H1 (cell line): ENCODE measurements around the gene NSUN7. TPM values are rescaled to one million over a fixed set of nuclear protein-coding genes. Genes with fewer than 3 reads are reported as not detected.

Source experiments
- CTCF ChIA-PET: fragments of 300-600 bp; sonication (Branson Sonifier 250); formaldehyde crosslinking; loops from one replicate; lab custom pipeline; 2021; ENCODE audit not compliant: partially characterized antibody; lab: Charles Lee
- POLR2A ChIA-PET: fragments of 300-600 bp; sonication (Branson Sonifier 250); formaldehyde crosslinking; loops from one replicate; lab custom pipeline; 2021; ENCODE audit warnings: inconsistent platforms; ENCODE audit not compliant: partially characterized antibody; lab: Charles Lee
- DNase-seq, 2 experiments: peaks; one replicate each; pipeline versions ENCODE4 v3.0.0 to v3.0.0-alpha.2; 2010 to 2022; ENCODE audit warnings: low spot score in 2 of 2, low read depth in 1 of 2, mixed read lengths in 1 of 2
- FAIRE-seq: peaks from 2 replicates; lab custom pipeline; 2011; peaks lifted over from hg19 to GRCh38; lab: Jason Lieb, UNC
- H2AFZ ChIP-seq: 2 replicates; pipeline ENCODE4 v1.8.1; 2012; ENCODE audit warnings: low read length, inconsistent platforms
- H2AK5ac ChIP-seq: 2 replicates; pipeline ENCODE4 v1.6.1; 2013; ENCODE audit warnings: low read depth, low read length
- H2BK120ac ChIP-seq: replicated peaks from 2 replicates; pipeline ENCODE3; 2013; ENCODE audit warnings: low read depth, low read length, inconsistent platforms
- H2BK12ac ChIP-seq: 2 replicates; pipeline ENCODE4 v1.6.1; 2013; ENCODE audit warnings: low read depth, low read length
- H2BK15ac ChIP-seq: 2 replicates; pipeline ENCODE4 v1.6.1; 2013; ENCODE audit warnings: low read length
- H2BK20ac ChIP-seq: 2 replicates; pipeline ENCODE4 v1.6.1; 2013; ENCODE audit warnings: low read length
- H2BK5ac ChIP-seq: 2 replicates; pipeline ENCODE4 v1.6.1; 2013; ENCODE audit warnings: low read depth, low read length
- H3K14ac ChIP-seq: 2 replicates; pipeline ENCODE4 v1.6.1; 2013; ENCODE audit warnings: inconsistent platforms; ENCODE audit not compliant: insufficient read length
- H3K18ac ChIP-seq: 2 replicates; pipeline ENCODE4 v1.6.1; 2013; ENCODE audit warnings: low read length; ENCODE audit errors: extremely low read depth
- H3K23ac ChIP-seq: 2 replicates; pipeline ENCODE4 v1.6.1; 2013; ENCODE audit warnings: inconsistent platforms; ENCODE audit not compliant: insufficient read length
- H3K23me2 ChIP-seq: 2 replicates; pipeline ENCODE4 v1.6.1; 2013; ENCODE audit warnings: low read depth, low read length
- H3K27ac ChIP-seq: 2 replicates; pipeline ENCODE4 v1.6.1; 2011; ENCODE audit warnings: low read depth, low read length, inconsistent platforms
- H3K27me3 ChIP-seq, 4 experiments: replicated peaks in 1 of 4; 1 replicate in 1 of 4; 2 replicates in 3 of 4; pipeline versions ENCODE4 v1.6.1 to v1.8.1; 2011 to 2013; ENCODE audit warnings: low read length in 3 of 4, mild to moderate bottlenecking in 3 of 4, inconsistent platforms in 2 of 4, mixed read lengths in 2 of 4, moderate library complexity in 1 of 4; ENCODE audit not compliant: control insufficient read depth in 3 of 4, insufficient read depth in 3 of 4; ENCODE audit errors: extremely low read depth in 1 of 4
- H3K36me3 ChIP-seq, 4 experiments: 2 replicates each; pipeline versions ENCODE4 v1.6.1 to v1.8.1; 2011 to 2013; ENCODE audit warnings: mild to moderate bottlenecking in 4 of 4, low read length in 3 of 4, moderate library complexity in 2 of 4, control low read depth in 1 of 4, inconsistent platforms in 1 of 4; ENCODE audit not compliant: insufficient read depth in 4 of 4, control insufficient read depth in 2 of 4
- H3K4ac ChIP-seq: replicated peaks from 2 replicates; pipeline ENCODE3; 2013; ENCODE audit warnings: low read length, low read depth, mixed read lengths, inconsistent platforms; ENCODE audit not compliant: insufficient read length
- H3K4me1 ChIP-seq, 4 experiments: replicated peaks in 1 of 4; 1 replicate in 1 of 4; 2 replicates in 3 of 4; pipeline versions ENCODE4 v1.6.1 to v1.8.1; 2011 to 2013; ENCODE audit warnings: low read length in 3 of 4, inconsistent platforms in 2 of 4, mixed read lengths in 1 of 4; ENCODE audit not compliant: insufficient read depth in 4 of 4, control insufficient read depth in 3 of 4
- H3K4me2 ChIP-seq, 2 experiments: 2 replicates each; pipeline versions ENCODE4 v1.6.1 to v1.8.1; 2011 to 2013; ENCODE audit warnings: low read depth in 2 of 2, low read length in 2 of 2, control low read depth in 1 of 2, inconsistent platforms in 1 of 2, mild to moderate bottlenecking in 1 of 2; ENCODE audit not compliant: insufficient read depth in 1 of 2
- H3K4me3 ChIP-seq, 4 experiments: fragments of 200-600, 300-600 bp in 1 of 4; sonication (generic), shearing (Covaris generic), sonication (Bioruptor Twin) in 1 of 4; 2 replicates each; pipeline versions ENCODE4 v1.5.1 to v1.8.1; 2011 to 2016; ENCODE audit warnings: low read length in 4 of 4, low read depth in 3 of 4, control low read depth in 2 of 4, inconsistent platforms in 2 of 4, mild to moderate bottlenecking in 2 of 4, mixed read lengths in 1 of 4, moderate library complexity in 1 of 4; ENCODE audit not compliant: insufficient read depth in 2 of 4; ENCODE audit errors: extremely low read depth in 1 of 4
- H3K56ac ChIP-seq: replicated peaks from 2 replicates; pipeline ENCODE3; 2013; ENCODE audit warnings: low read depth, mild to moderate bottlenecking, mixed read lengths, low read length, inconsistent platforms; ENCODE audit not compliant: insufficient read length
- H3K79me1 ChIP-seq: 2 replicates; pipeline ENCODE4 v1.6.1; 2013; ENCODE audit warnings: low read depth, low read length, control low read depth
- H3K79me2 ChIP-seq, 2 experiments: 2 replicates each; pipeline versions ENCODE4 v1.6.1 to v1.8.1; 2012 to 2013; ENCODE audit warnings: low read length in 2 of 2, mild to moderate bottlenecking in 2 of 2, inconsistent platforms in 1 of 2; ENCODE audit not compliant: insufficient read depth in 2 of 2, control insufficient read depth in 1 of 2
- H3K9ac ChIP-seq, 4 experiments: replicated peaks in 1 of 4; 1 replicate in 1 of 4; 2 replicates in 3 of 4; pipeline versions ENCODE4 v1.6.1 to v1.8.1; 2011 to 2013; ENCODE audit warnings: low read depth in 3 of 4, low read length in 3 of 4, control low read depth in 2 of 4, mild to moderate bottlenecking in 2 of 4, moderate library complexity in 2 of 4, inconsistent platforms in 1 of 4; ENCODE audit errors: extremely low read depth in 1 of 4
- H3K9me3 ChIP-seq, 2 experiments: 2 replicates each; pipeline versions ENCODE4 v1.6.1 to v1.8.1; 2012 to 2013; ENCODE audit warnings: mild to moderate bottlenecking in 2 of 2, moderate library complexity in 2 of 2, control low read depth in 1 of 2, inconsistent platforms in 1 of 2, low read depth in 1 of 2, low read length in 1 of 2, mixed read lengths in 1 of 2; ENCODE audit not compliant: insufficient read depth in 2 of 2
- H4K20me1 ChIP-seq, 2 experiments: replicated peaks in 1 of 2; 2 replicates each; pipeline versions ENCODE3 to v1.8.1; 2011 to 2013; ENCODE audit warnings: inconsistent platforms in 2 of 2, low read length in 2 of 2, mild to moderate bottlenecking in 1 of 2; ENCODE audit not compliant: insufficient read depth in 2 of 2, control insufficient read depth in 1 of 2
- H4K5ac ChIP-seq: 2 replicates; pipeline ENCODE4 v1.6.1; 2013; ENCODE audit warnings: low read length, low read depth, mixed read lengths, inconsistent platforms; ENCODE audit not compliant: insufficient read length
- H4K8ac ChIP-seq: 2 replicates; pipeline ENCODE4 v1.8.0; 2013; ENCODE audit warnings: mild to moderate bottlenecking, moderate library complexity, low read length, inconsistent platforms; ENCODE audit not compliant: insufficient read depth; ENCODE audit errors: extremely low read depth
- H4K91ac ChIP-seq: replicated peaks from 2 replicates; pipeline ENCODE3; 2013; ENCODE audit warnings: low read length, mixed read lengths, inconsistent platforms; ENCODE audit not compliant: insufficient read length
- CHD1 ChIP-seq: IDR thresholded peaks from 2 replicates; pipeline ENCODE4 v1.6.1; 2012; ENCODE audit warnings: low read depth, low read length, improper control_type of control experiment
- POU5F1 ChIP-seq: IDR thresholded peaks from 2 replicates; pipeline ENCODE4 v1.6.1; 2011; ENCODE audit warnings: low read depth, mild to moderate bottlenecking, low read length, moderate library complexity
- RBBP5 ChIP-seq: IDR thresholded peaks from 2 replicates; pipeline ENCODE4 v1.7.1; 2012; ENCODE audit warnings: low read depth, mild to moderate bottlenecking, inconsistent platforms, low read length, moderate library complexity, borderline replicate concordance
- SP4 ChIP-seq: IDR thresholded peaks from 2 replicates; pipeline ENCODE4 v1.6.1; 2012; ENCODE audit warnings: low read length, inconsistent platforms
- SUZ12 ChIP-seq: fragments of 200-600 bp; sonication (generic); IDR thresholded peaks from 2 replicates; pipeline ENCODE4 v1.6.1; 2012; ENCODE audit warnings: mild to moderate bottlenecking, inconsistent platforms, low read length, moderate library complexity, mixed read lengths
- WGBS, 2 experiments: shearing (Covaris generic) in 1 of 2; methylation state at CpG; one replicate each; pipeline versions ENCODE4 v1.1.6 to v1.1.7; 2013 to 2015; ENCODE audit warnings: low lambda C conversion rate in 2 of 2, mixed read lengths in 2 of 2, inconsistent platforms in 1 of 2, low coverage in 1 of 2, missing lambda C conversion rate in 1 of 2; ENCODE audit not compliant: insufficient replicate concordance in 2 of 2, insufficient coverage in 1 of 2, insufficient read length in 1 of 2; ENCODE audit errors: extremely low coverage in 1 of 2, missing lambda C conversion rate in 1 of 2; 5-methylcytosine and 5-hydroxymethylcytosine counted together
- polyA plus RNA-seq, 7 experiments: library from polyadenylated mRNA; depleted of rRNA in 3 of 7; stranded (reverse) in 5 of 7; unstranded in 2 of 7; fragments of >200 nt in 5 of 7; fragments of 200-250 nt in 2 of 7; gene quantifications; 1 replicate in 5 of 7; 2 replicates in 1 of 7; 4 replicates in 1 of 7; pipeline versions ENCODE4 v1.2.1 to v1.2.3, GENCODE V29; 2011 to 2013; ENCODE audit warnings: missing spikeins in 2 of 7, mixed read lengths in 2 of 7
- total RNA-seq: library from RNA; stranded (reverse); fragmentation: NEBNext Ultra II Directional; extraction: Animal tissue kit (Norgen Biotek cat#: 25700); gene quantifications from 2 replicates; pipeline ENCODE4 v1.2.1, GENCODE V29; 2021

NSUN7 gene
- total and polyA plus RNA-seq, 2 of the 8 experiments (the other 6 are each of a cell fraction or from before 2014, with no cell fraction given), result 8.8 to 24.4 TPM

DNA sequence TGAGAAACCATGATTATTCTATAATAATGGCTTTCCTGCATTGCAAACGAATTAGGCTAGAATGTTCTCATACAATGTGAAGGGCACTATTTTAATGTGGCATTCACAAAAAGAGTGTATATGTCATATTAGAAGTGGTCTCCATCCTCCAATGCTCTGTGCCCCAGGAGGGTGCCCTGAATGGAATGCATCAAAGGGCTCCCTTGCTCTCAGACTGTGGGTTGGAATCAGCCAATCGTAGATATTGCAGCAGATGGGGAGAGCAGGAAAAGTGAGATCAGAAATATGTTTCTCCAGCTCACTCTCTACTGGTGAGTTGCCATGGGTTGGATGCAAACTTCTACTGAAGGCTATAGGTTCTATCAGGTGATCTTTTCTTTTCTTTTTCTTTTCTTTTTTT is 11.9 kb upstream of the NSUN7 start:
- Histone ChIP-seq H2AFZ (no peak overlapping the region), H3K23ac (no peak overlapping the region), H2BK5ac (no peak overlapping the region), H3K4me1 (peaks cover 0 to 2% (median 0%) of the 10 kb centered on the region in 4 experiments; a peak in 1 of 7 replicates), H4K5ac (no peak overlapping the region), H3K9ac (no peak overlapping the region), H2BK120ac (no peak overlapping the region), H3K18ac (no peak overlapping the region), H3K56ac (no peak overlapping the region), H3K36me3 (no peaks in the 10 kb centered on the region), H3K23me2 (no peaks in the 10 kb centered on the region), H3K27me3 (no peaks in the 10 kb centered on the region), H2AK5ac (no peak overlapping the region), H2BK15ac (no peak overlapping the region), H2BK12ac (no peak overlapping the region), H3K4me2 (no peak overlapping the region), H4K20me1 (no peaks in the 10 kb centered on the region), H4K8ac (no peak overlapping the region), H4K91ac (no peak overlapping the region), H3K79me1 (no peaks in the 10 kb centered on the region), H3K4ac (no peak overlapping the region), H3K4me3 (no peak overlapping the region), H3K9me3 (no peaks in the 10 kb centered on the region), H3K27ac (no peak overlapping the region), H3K14ac (no peak overlapping the region), H2BK20ac (no peak overlapping the region), H3K79me2 (no peaks in the 10 kb centered on the region)
- DNase-seq, result no peak
- ChIA-PET CTCF (interaction anchor here (0.7 to 1.9 kb wide), 4 partner anchors 66 to 167 kb away, joined by 3 to 13 read pairs (median 3); no protein-coding TSS in a partner anchor), POLR2A (interaction anchor here (0.7 to 1.0 kb wide), 2 partner anchors 11 to 90 kb away, joined by 3 to 4 read pairs; partner anchors contain the start of gene NSUN7)
- 77% methylated on average over 2 of the region's 2 CpGs; no CpG with 5 or more reads in 1 of the 2 experiments for WGBS, 2 experiments
- FAIRE-seq, result no peak
- TF ChIP-seq RBBP5 (no peak), SUZ12 (no peak), POU5F1 (no peak), CHD1 (no peak), SP4 (no peak)
